Activated B cell treated with CpG ODN at 0.5 μM for 24 hours (primary cell): ENCODE data around the gene LSM2. TPM values are rescaled to one million over a fixed set of nuclear protein-coding genes. Genes with fewer than 3 reads are reported as not detected.

Source experiments
- ATAC-seq: fragments of 200-7000 bp; cut with Tn5 transposase; one replicate; pipeline ENCODE4 v1.10.0; 2021; ENCODE audit warnings: low read depth, mild to moderate bottlenecking, moderate library complexity
- CTCF ChIA-PET: fragments of 350-600 bp; sonication (Branson Sonifier 250); formaldehyde crosslinking; loops from one replicate; lab custom pipeline; 2021; ENCODE audit warnings: antibody characterized with exemption; lab: Charles Lee
- POLR2A ChIA-PET: fragments of 350-600 bp; sonication (Branson Sonifier 250); formaldehyde crosslinking; loops from one replicate; lab custom pipeline; 2021; ENCODE audit warnings: antibody characterized with exemption; lab: Charles Lee
- DNase-seq: peaks from one replicate; pipeline ENCODE4 v3.0.0; 2022
- H3K27ac Mint-ChIP-seq: one replicate; pipeline ENCODE4 v1.8.0; 2020; ENCODE audit warnings: mixed read lengths
- H3K27me3 Mint-ChIP-seq: one replicate; pipeline ENCODE4 v1.8.0; 2021; ENCODE audit warnings: mixed read lengths
- H3K36me3 Mint-ChIP-seq: one replicate; pipeline ENCODE4 v1.8.0; 2021; ENCODE audit warnings: low read depth, mixed read lengths
- H3K4me1 Mint-ChIP-seq: one replicate; pipeline ENCODE4 v1.8.0; 2021; ENCODE audit warnings: mixed read lengths
- H3K4me3 Mint-ChIP-seq: one replicate; pipeline ENCODE4 v1.8.0; 2020; ENCODE audit warnings: mild to moderate bottlenecking, mixed read lengths
- H3K9me3 Mint-ChIP-seq: one replicate; pipeline ENCODE4 v1.8.0; 2020; ENCODE audit warnings: mixed read lengths
- CTCF ChIP-seq: fragments of 200-600 bp; IDR thresholded peaks from one replicate; pipeline ENCODE4 v1.8.0; 2022; ENCODE audit warnings: antibody characterized with exemption, mild to moderate bottlenecking
- intact Hi-C: fragments of 100-400 bp; cut with micrococcal nuclease; formaldehyde crosslinking; loops from one replicate; pipeline ENCODE4 v1.15.1; 2024
- total RNA-seq: library from RNA; stranded (reverse); gene quantifications from 2 replicates; pipeline ENCODE4 v1.2.3, GENCODE V29; 2022

Gene LSM2
- total RNA-seq, 1 donor from 2014 or later, result 61.8 TPM

GRCh38 chr6:31761343-31761742, 45.4 kb downstream of the LSM2 start:
- Mint-ChIP-seq H3K4me3 (no peak overlapping the region), H3K4me1 (no peaks in the 10 kb centered on the region), H3K9me3 (no peaks in the 10 kb centered on the region), H3K36me3 (peaks cover 33% of the 10 kb centered on the region), H3K27ac (no peak overlapping the region), H3K27me3 (no peaks in the 10 kb centered on the region)
- no peak for TF ChIP-seq CTCF
- intact Hi-C loops, result no loop called here
- ChIA-PET CTCF (interaction anchor here (1.1 kb wide), 1 partner anchor 8 kb away, joined by 3 read pairs; no protein-coding TSS in a partner anchor), POLR2A (no interaction called here)
- no peak for ATAC-seq
- DNase-seq, result no peak

- H3K9me3 Mint-ChIP-seq, result no peaks in the 10 kb centered on the region
- ChIA-PET CTCF (interaction anchor here (1.1 kb wide), 1 partner anchor 9 kb away, joined by 3 read pairs; no protein-coding TSS in a partner anchor), POLR2A (no interaction called here)
- H3K4me1 Mint-ChIP-seq, result no peaks in the 10 kb centered on the region
- DNase-seq (no peak), ATAC-seq (no peak)
- no peak overlapping the region for H3K4me3 Mint-ChIP-seq
- no peak for TF ChIP-seq CTCF
- no peaks in the 10 kb centered on the region for H3K27me3 Mint-ChIP-seq
- H3K36me3 Mint-ChIP-seq, result peaks cover 33% of the 10 kb centered on the region
- intact Hi-C loops, result no loop called here
- no peak overlapping the region for H3K27ac Mint-ChIP-seq
Measured at GRCh38 chr6:31760790-31761189, 46.0 kb downstream of the LSM2 start.

- Mint-ChIP-seq H3K27ac (no peak overlapping the region), H3K4me3 (no peak overlapping the region), H3K9me3 (no peaks in the 10 kb centered on the region), H3K4me1 (no peaks in the 10 kb centered on the region), H3K27me3 (no peaks in the 10 kb centered on the region), H3K36me3 (peaks cover 25% of the 10 kb centered on the region)
- ATAC-seq (no peak), DNase-seq (no peak)
- POLR2A ChIA-PET, result no interaction called here
- intact Hi-C loops, result no loop called here
- CTCF ChIA-PET, result no interaction called here
- TF ChIP-seq CTCF, result no peak
Measured at GRCh38 chr6:31758281-31758680, 48.5 kb downstream of the LSM2 start.

GRCh38 chr6:31752739-31753319, 53.9 kb downstream of the LSM2 start:
- DNase-seq, result no peak
- CTCF ChIA-PET, result no interaction called here
- H3K4me1 Mint-ChIP-seq, result no peaks in the 10 kb centered on the region
- intact Hi-C loops, result no loop called here
- POLR2A ChIA-PET, result interaction anchor here (0.6 kb wide), 1 partner anchor 63 kb away, joined by 6 read pairs; no protein-coding TSS in a partner anchor
- H3K27ac Mint-ChIP-seq, result no peak overlapping the region
- peaks cover 7% of the 10 kb centered on the region for H3K36me3 Mint-ChIP-seq
- no peak for ATAC-seq
- no peak for TF ChIP-seq CTCF
- H3K4me3 Mint-ChIP-seq, result no peak overlapping the region
- H3K9me3 Mint-ChIP-seq, result no peaks in the 10 kb centered on the region
- H3K27me3 Mint-ChIP-seq, result no peaks in the 10 kb centered on the region

GRCh38 chr6:31750411-31751022, 56.2 kb downstream of the LSM2 start:
- H3K9me3 Mint-ChIP-seq, result no peaks in the 10 kb centered on the region
- POLR2A ChIA-PET, result interaction anchor here (0.6 to 1.1 kb wide), 3 partner anchors 11 to 85 kb away, joined by 3 to 4 read pairs (median 3); partner anchors contain the start of gene MSH5
- TF ChIP-seq CTCF, result no peak
- H3K27me3 Mint-ChIP-seq, result no peaks in the 10 kb centered on the region
- intact Hi-C loops, result no loop called here
- H3K27ac Mint-ChIP-seq, result no peak overlapping the region
- no peaks in the 10 kb centered on the region for H3K4me1 Mint-ChIP-seq
- ATAC-seq, result no peak
- no peak overlapping the region for H3K4me3 Mint-ChIP-seq
- peaks cover 12% of the 10 kb centered on the region for H3K36me3 Mint-ChIP-seq
- CTCF ChIA-PET, result interaction anchor here (1.1 kb wide), 1 partner anchor 19 kb away, joined by 3 read pairs; no protein-coding TSS in a partner anchor
- DNase-seq, result no peak
